T-helper 17 cell (primary cell): ENCODE data around the gene HPS1. TPM values are rescaled to one million over a fixed set of nuclear protein-coding genes. Genes with fewer than 3 reads are reported as not detected.

Experiments used
- ATAC-seq: fragments of 150-1000 bp; cut with Tn5 transposase; 2 replicates; pipeline ENCODE4 v1.10.0; 2021; ENCODE audit warnings: mild to moderate bottlenecking, moderate library complexity
- DNase-seq, 3 donors: peaks; one replicate each; pipeline versions ENCODE4 v3.0.0 to v3.0.0-alpha.2; 2020 to 2021
- H3K9me3 ChIP-seq: one replicate; pipeline ENCODE4 v1.7.0; 2013; ENCODE audit warnings: low read length, mild to moderate bottlenecking; ENCODE audit not compliant: control insufficient read depth, poor library complexity, severe bottlenecking
- H3K27ac Mint-ChIP-seq: one replicate; pipeline ENCODE4 v1.8.0; 2022; ENCODE audit warnings: mild to moderate bottlenecking, moderate library complexity, mixed read lengths
- H3K27me3 Mint-ChIP-seq: one replicate; pipeline ENCODE4 v1.8.0; 2022; ENCODE audit warnings: mixed read lengths
- H3K36me3 Mint-ChIP-seq: one replicate; pipeline ENCODE4 v1.8.0; 2022; ENCODE audit warnings: low read depth, mixed read lengths
- H3K4me1 Mint-ChIP-seq: one replicate; pipeline ENCODE4 v1.8.0; 2022; ENCODE audit warnings: mild to moderate bottlenecking, mixed read lengths
- H3K4me3 Mint-ChIP-seq: one replicate; pipeline ENCODE4 v1.8.0; 2022; ENCODE audit warnings: mild to moderate bottlenecking, moderate library complexity, mixed read lengths
- total RNA-seq, 4 donors: library from RNA in 2 of 4; stranded (reverse) in 2 of 4; gene quantifications; one replicate each; pipeline ENCODE4 v1.2.3 and lab custom pipeline; 2022 to 2026

HPS1 gene
- total RNA-seq, 2 donors from 2014 or later = 76.5 to 79.3 TPM

GRCh38 chr10:98435178-98435577, 11.6 kb downstream of the HPS1 start:
- Mint-ChIP-seq H3K4me3 (no peak overlapping the region), H3K27ac (no peak overlapping the region), H3K4me1 (peaks cover 14% of the 10 kb centered on the region), H3K27me3 (no peaks in the 10 kb centered on the region), H3K36me3 (peaks cover 29% of the 10 kb centered on the region)
- DNase-seq = no peak
- no peaks in the 10 kb centered on the region for H3K9me3 ChIP-seq
- ATAC-seq = no peak

GRCh38 chr10:98433881-98434732, 12.6 kb downstream of the HPS1 start:
- no peak overlapping the region for H3K4me3 Mint-ChIP-seq
- H3K27ac Mint-ChIP-seq = no peak overlapping the region

GRCh38 chr10:98433371-98433770, 13.4 kb downstream of the HPS1 start:
- no peaks in the 10 kb centered on the region for H3K9me3 ChIP-seq
- Mint-ChIP-seq H3K27me3 (no peaks in the 10 kb centered on the region), H3K27ac (no peak overlapping the region), H3K4me3 (no peak overlapping the region), H3K4me1 (peaks cover 11% of the 10 kb centered on the region), H3K36me3 (peaks cover 25% of the 10 kb centered on the region)
- DNase-seq = no peak
- no peak for ATAC-seq

More at GRCh38 chr10:98433881-98434732, 12.6 kb downstream of the HPS1 start:
- peaks cover 26% of the 10 kb centered on the region for H3K36me3 Mint-ChIP-seq
- peaks cover 12% of the 10 kb centered on the region for H3K4me1 Mint-ChIP-seq
- H3K27me3 Mint-ChIP-seq = no peaks in the 10 kb centered on the region
- DNase-seq (no peak), ATAC-seq (no peak)
- no peaks in the 10 kb centered on the region for H3K9me3 ChIP-seq

- Mint-ChIP-seq H3K27me3 (no peaks in the 10 kb centered on the region), H3K27ac (no peak overlapping the region), H3K36me3 (peaks cover 19% of the 10 kb centered on the region), H3K4me3 (no peak overlapping the region), H3K4me1 (peaks cover 5% of the 10 kb centered on the region)
- ATAC-seq (no peak), DNase-seq (no peak)
- no peaks in the 10 kb centered on the region for H3K9me3 ChIP-seq
Observed at GRCh38 chr10:98432330-98432729, 14.4 kb downstream of the HPS1 start.

DNA sequence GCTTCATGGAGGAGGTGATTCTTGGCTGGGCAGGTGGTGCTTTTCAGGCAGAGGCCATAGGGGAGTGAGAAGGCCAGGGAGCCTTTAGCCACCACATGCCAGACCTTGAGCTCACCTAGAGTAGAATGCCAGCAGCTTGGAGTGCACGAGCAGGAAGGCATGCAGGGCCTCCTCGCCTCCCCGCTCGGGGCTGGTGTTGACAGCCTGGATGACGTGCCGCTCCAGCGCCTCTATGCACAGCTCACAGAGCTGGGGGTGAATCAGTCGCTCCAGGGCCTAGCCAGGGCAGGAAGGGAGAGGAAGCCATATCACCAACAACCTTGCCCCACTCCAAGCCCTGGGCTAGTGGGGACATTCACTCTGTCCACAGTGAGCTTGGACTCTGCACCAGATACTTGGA, 15.7 kb downstream of the HPS1 start:
- no peaks in the 10 kb centered on the region for H3K9me3 ChIP-seq
- DNase-seq (no peak), ATAC-seq (no peak)
- H3K4me1 Mint-ChIP-seq = peaks cover 2% of the 10 kb centered on the region
- H3K36me3 Mint-ChIP-seq = peaks cover 17% of the 10 kb centered on the region
- no peak overlapping the region for H3K27ac Mint-ChIP-seq
- no peak overlapping the region for H3K4me3 Mint-ChIP-seq
- no peaks in the 10 kb centered on the region for H3K27me3 Mint-ChIP-seq

GRCh38 chr10:98430427-98430826, 16.3 kb downstream of the HPS1 start:
- Mint-ChIP-seq H3K27me3 (no peaks in the 10 kb centered on the region), H3K36me3 (peaks cover 12% of the 10 kb centered on the region), H3K27ac (no peak overlapping the region), H3K4me1 (no peaks in the 10 kb centered on the region), H3K4me3 (no peak overlapping the region)
- DNase-seq (no peak), ATAC-seq (no peak)
- no peaks in the 10 kb centered on the region for H3K9me3 ChIP-seq

DNA sequence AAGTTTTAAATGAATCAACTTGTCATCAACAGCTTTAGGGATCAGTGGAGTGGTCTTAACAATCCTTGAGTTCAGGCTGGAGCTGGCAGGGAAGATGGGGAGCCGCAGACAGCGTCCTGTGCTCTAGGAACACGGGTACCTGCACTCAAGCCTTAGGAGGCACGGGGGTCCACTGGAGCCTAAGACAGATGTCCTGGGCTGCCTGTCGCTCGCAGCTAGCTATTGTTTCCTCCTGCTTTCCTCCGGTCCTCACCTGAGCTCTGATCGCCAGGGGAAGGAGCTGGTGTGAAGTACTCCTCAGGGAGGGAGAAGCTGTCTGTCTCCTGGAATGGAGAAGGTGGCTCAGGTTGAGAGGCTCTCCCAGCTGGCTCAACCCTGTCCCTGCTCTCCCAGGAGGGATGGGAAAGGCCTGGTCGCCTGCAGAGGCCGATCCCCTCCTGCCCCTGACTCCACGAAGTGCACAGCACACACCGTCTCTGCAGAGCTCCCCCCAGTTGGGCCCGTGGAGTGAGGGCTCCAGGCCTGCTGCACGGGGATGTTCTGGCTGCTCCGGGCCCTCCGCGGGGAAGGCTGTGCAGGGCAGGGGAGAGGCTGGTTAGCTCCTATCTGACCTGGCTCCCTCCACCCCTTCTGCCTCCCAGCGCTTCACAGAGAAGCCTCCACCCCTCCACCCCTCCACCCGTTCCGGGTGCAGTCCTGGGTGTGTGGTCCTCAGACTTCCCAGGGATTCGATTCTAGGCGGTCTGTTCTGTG, 17.2 kb downstream of the HPS1 start:
- H3K27ac Mint-ChIP-seq = peak overlapping the region; percentile 53
- no peak for ATAC-seq
- DNase-seq = no peak
- no peaks in the 10 kb centered on the region for H3K27me3 Mint-ChIP-seq
- H3K36me3 Mint-ChIP-seq = peaks cover 12% of the 10 kb centered on the region
- no peaks in the 10 kb centered on the region for H3K9me3 ChIP-seq
- no peak overlapping the region for H3K4me3 Mint-ChIP-seq
- H3K4me1 Mint-ChIP-seq = no peaks in the 10 kb centered on the region

DNA sequence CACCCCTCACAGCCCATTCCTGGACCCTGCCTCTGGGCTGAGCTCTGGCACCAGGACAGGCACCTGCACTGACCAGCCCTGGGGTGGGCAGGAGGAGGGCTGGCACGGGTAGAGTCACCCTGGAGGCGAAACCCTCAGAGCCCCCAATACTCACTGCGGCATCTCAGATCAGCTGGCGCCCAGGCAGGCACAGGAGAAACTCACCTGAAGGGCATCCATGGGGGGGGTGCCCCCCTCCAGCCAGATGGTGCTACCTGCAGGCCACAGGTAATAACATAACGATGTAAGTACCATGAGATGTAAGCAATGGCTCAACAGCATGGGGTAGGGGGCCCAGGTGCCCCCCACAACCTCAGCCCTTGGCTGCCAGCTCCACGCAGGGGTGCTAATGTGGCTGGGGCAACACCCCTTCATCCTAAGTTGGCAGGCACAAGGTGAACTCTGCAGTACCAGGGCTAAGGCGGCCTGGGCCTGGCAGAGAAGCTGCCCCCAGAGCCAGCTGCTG, 19.7 kb downstream of the HPS1 start:
- H3K9me3 ChIP-seq = no peaks in the 10 kb centered on the region
- Mint-ChIP-seq H3K36me3 (peaks cover 7% of the 10 kb centered on the region), H3K27ac (no peak overlapping the region), H3K4me1 (no peaks in the 10 kb centered on the region), H3K27me3 (no peaks in the 10 kb centered on the region), H3K4me3 (no peak overlapping the region)
- ATAC-seq = no peak
- DNase-seq = no peak

GRCh38 chr10:98425511-98426352, 21.0 kb downstream of the HPS1 start:
- DNase-seq (peak in 1 of 3 donors; percentile 25), ATAC-seq (peak; percentile 81)
- H3K36me3 Mint-ChIP-seq = peaks cover 5% of the 10 kb centered on the region
- no peaks in the 10 kb centered on the region for H3K4me1 Mint-ChIP-seq
- no peak overlapping the region for H3K4me3 Mint-ChIP-seq
- H3K9me3 ChIP-seq = no peaks in the 10 kb centered on the region
- no peaks in the 10 kb centered on the region for H3K27me3 Mint-ChIP-seq
- H3K27ac Mint-ChIP-seq = no peak overlapping the region

- no peaks in the 10 kb centered on the region for H3K4me1 Mint-ChIP-seq
- ATAC-seq (no peak), DNase-seq (no peak)
- H3K36me3 Mint-ChIP-seq = peaks cover 4% of the 10 kb centered on the region
- H3K27ac Mint-ChIP-seq = no peak overlapping the region
- no peaks in the 10 kb centered on the region for H3K9me3 ChIP-seq
- H3K27me3 Mint-ChIP-seq = no peaks in the 10 kb centered on the region
- no peak overlapping the region for H3K4me3 Mint-ChIP-seq
Observed at GRCh38 chr10:98424295-98425254, 22.2 kb downstream of the HPS1 start.

GRCh38 chr10:98423691-98424120, 23.0 kb downstream of the HPS1 start:
- no peak overlapping the region for H3K4me3 Mint-ChIP-seq
- peaks cover 7% of the 10 kb centered on the region for H3K36me3 Mint-ChIP-seq
- H3K9me3 ChIP-seq = no peaks in the 10 kb centered on the region
- ATAC-seq (no peak), DNase-seq (no peak)
- peaks cover 2% of the 10 kb centered on the region for H3K4me1 Mint-ChIP-seq
- H3K27me3 Mint-ChIP-seq = no peaks in the 10 kb centered on the region
- H3K27ac Mint-ChIP-seq = no peak overlapping the region

DNA sequence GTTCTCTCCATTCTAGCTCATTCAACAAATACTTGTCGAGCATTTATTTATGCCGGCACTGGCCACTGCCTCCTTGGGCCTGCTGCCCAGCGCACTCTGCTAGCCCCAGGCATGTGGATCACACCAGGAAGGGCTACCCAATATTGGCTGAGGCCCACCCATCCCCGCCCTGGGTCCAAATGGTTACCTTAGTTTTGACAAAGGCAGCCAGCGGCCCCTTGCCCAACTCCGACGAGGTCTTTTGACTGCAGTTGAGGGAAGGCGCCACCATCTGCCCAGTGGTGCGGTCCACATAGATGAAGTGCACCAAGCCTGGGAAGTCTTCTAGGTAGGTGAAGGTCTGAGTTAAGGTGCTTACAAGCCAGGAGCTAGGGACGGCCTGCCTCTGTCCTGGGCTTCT, 24.6 kb downstream of the HPS1 start:
- peaks cover 7% of the 10 kb centered on the region for H3K36me3 Mint-ChIP-seq
- ATAC-seq (no peak), DNase-seq (no peak)
- no peak overlapping the region for H3K4me3 Mint-ChIP-seq
- no peaks in the 10 kb centered on the region for H3K27me3 Mint-ChIP-seq
- no peaks in the 10 kb centered on the region for H3K9me3 ChIP-seq
- no peak overlapping the region for H3K27ac Mint-ChIP-seq
- H3K4me1 Mint-ChIP-seq = peaks cover 2% of the 10 kb centered on the region
